Measurements from ENCODE around the gene INTS14.

Gene INTS14

GRCh38 chr15:65610871-65611718, at the start of gene INTS14:
Gene INTS14 (minus strand): TSS chr15:65611131. CDS start chr15:65607380, 3,751 bp downstream.
- DNase-seq, result peak; percentile 93 to 99 (median 99)

DNA sequence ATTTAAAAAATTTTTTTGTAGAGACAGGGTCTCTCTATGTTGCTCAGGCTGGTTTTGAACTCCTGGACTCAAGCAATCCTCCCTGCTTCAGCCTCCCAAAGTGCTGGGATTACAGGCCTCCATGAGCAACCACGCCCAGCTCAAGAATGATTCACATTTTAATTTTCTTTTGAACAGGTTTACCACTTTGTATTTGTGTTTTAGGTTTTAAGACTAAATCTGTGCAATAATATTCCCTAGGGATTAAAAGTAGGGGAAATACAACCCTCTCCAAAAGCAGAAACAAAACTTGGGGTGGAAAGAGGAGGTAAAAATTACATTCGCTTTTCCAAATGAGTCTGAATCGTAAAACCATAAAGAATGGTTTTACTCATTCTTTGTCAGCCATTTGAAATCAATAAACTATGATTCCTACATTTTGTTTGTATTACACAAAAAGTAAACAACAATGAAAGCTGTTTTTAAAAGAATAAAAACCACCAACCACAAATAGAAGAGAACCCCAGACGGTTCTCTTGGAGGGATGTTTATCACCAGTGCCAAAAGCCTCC, 48.6 kb upstream of the INTS14 start:
- DNase-seq, result no peak

GRCh38 chr15:65655457-65655856, 44.5 kb upstream of the INTS14 start:
- no peak for DNase-seq

DNA sequence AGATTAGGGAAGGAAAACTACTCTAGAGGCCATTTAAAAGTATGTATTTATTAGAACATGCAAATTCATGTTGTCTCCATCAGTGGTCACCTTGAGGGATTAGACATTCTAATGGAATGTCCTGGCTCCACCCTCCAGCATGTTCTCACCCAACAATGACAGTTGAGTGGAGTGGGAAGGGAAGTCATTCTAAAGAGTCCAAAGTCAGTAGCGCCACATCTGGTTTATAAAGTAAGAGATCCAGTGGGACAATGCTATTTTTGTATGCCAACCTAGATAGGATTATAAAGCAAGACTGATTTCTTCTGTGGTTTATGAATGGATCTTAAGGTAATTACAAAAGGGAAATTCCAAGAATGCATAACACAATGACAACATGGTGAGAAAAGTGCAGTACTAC, 44.1 kb upstream of the INTS14 start:
- no peak for DNase-seq

- no peak for DNase-seq
Observed at GRCh38 chr15:65653801-65654521, 43.0 kb upstream of the INTS14 start.

DNA sequence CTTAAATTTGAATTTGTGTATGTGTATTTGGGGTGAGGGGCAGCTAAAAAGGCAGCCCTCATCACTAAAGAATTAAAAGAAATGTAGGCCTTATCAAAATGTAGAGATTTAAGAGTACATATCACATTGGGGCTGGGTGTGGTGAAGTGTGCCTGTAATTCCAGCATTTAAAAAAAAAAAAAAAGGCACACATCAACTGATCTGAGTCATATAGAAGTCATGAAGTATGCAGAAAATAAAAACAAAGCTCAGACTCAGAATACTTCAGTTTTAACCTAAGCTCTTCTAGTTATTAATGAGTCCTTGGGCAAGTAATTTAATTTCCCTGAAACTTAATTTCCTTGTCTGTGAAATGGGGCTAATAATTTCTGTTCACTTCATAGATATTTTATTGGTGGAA, 42.4 kb upstream of the INTS14 start:
- no peak for DNase-seq

DNA sequence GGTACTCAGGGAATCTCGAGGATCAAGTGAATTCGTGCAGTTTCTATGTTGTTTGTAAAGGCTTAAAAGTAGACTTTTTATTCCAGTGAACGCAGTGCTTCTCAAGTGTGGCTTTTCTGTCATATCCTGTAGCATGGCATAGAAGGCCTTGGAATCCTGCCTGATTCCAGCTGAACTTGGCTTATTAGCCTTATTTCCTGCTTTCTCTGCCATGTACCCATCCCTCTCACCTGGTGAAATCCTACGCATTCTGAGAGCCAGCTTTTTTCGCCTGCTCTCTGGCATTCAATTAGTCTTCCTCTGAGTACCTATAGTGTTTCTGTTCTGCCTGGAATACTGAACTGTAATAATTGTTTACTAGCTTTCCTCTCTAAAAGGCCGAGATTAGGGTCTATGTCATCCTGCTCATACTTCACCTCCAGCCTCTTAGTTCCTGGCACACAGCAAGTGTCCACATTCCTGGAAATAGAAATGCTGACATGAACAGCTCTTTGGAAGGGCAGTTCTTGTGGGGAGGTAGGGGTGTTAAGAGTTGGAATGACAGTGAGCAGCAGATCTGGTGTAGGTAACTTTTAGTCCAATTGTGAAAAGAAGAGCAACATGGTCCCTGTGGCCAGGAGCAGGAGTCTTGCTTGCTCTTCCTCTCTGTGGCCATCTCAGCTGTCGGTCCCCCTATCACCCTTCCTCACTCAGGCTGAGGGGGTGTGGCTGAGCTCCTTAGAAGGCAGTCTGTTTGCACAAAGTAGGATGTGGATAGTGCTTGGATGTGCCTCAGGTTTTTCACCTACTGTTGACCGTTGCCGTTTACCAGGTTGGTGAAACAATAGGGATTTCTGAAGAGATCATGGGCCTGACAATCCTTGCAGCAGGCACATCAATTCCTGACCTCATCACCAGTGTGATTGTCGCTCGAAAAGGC, 41.2 kb upstream of the INTS14 start:
- DNase-seq, result no peak

DNA sequence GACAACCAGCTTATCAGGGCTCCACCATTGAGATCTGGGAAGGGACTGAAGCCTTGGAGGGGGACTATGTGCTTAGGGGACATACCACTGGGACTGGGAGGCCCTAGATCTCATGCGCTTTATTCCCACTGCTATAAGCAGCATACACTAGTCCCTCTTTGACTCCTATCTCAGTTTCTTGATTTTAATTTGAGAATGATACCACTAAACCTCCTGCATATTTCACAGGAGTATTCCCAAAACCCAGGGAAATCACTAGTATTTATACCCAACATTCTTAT, 40.1 kb upstream of the INTS14 start:
- DNase-seq, result no peak

- no peak for DNase-seq
Observed at GRCh38 chr15:65650312-65651041, 39.5 kb upstream of the INTS14 start.

GRCh38 chr15:65646486-65646885, 35.6 kb upstream of the INTS14 start:
- no peak for DNase-seq

DNA sequence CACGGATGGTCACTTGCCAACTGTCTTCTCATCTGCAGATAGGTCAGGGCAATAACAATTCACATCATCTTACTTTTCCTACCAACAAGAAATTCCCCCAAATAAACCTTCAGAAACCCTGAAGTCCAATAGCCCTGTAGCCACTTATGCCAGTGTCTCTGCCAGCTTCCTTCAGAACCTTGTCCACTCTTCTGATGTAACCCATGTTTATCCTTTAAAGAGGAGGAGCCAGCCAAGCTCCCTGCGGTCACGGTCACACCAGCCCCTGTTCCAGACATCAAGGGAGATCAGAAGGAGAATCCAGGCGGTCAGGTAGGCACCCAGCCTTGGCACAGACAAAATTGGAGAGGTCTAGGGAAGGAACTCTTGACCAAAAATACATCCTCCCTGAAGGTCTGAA, 34.5 kb upstream of the INTS14 start:
- no peak for DNase-seq

DNA sequence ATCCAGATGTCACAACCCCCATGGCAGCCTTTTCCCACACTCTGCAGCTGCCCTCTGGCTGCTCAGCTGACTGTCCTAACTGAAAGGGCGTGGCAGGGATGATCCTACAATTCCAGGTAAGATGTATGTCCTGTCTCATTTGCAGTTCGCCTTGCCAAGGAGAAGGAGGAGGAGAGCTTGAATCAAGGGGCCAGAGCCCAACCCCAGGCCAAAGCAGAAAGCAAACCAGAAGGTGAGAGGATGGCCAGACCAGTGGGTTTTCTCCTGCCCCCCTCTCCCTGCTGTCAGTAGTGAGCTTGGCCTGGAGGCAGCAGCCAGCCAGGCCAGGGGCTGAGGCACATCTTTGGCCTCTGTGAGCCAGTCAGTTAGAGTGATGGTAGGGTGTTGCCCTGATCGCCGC, 33.4 kb upstream of the INTS14 start:
- no peak for DNase-seq

DNA sequence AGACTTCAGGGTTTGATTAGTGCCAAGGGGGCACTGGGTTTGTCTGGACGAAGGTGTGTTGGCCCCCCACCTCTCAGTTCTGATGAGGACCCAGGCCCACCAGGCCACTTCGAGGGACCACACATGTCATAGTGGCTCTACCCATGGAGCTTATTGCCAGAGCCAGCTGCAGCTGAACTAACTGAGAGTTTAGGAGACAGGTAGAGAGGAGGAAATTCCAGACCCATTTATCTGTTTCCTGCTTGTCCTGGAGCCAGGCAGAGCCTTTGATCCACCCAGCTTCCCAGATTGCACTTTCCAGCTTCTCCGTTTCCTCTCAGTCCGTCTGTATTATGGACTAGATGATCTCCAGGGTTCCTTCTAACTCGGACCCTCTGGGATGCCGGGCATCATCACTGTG, 31.7 kb upstream of the INTS14 start:
- no peak for DNase-seq

GRCh38 chr15:65641768-65642475, 31.0 kb upstream of the INTS14 start:
- DNase-seq, result peak in 2 of 3 experiments; percentile 0 to 47

DNA sequence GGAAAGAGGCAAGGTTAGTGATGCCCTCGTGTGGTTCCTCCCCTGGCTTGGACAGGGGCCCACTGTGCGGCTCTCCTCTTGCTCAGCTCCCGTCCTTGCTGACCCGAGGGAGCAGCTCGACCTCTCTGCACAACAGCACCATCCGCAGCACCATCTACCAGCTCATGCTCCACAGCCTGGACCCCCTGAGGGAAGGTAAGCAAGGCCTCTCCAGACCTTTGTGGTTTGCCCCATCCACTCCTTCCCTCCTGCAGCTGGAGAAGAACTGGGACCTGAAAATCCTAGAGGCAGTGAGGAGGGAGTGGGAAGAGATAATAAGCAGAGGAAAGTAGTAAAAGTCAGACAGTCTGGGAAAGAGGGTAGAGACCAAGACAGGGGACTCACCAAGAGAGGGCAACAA, 28.6 kb upstream of the INTS14 start:
- DNase-seq, result no peak

DNA sequence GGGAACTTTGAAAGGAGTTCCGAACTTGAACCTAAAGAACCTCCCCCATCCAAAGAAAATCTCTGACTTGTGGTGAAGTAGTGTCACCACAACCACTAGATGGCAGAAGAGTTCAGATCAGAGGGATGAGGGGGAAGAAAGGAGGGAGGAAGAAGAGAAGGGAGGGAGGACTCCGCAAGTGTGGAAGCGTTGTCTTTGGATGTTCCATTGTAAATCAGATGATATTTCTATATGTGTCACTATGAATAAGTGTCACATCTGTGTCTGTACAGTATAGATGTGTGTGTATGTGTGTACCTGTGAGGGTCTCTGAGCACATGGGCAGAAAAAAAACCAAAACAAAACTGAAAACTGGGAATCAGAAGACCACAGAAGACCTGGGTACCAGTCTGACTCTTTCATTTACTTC, 27.8 kb upstream of the INTS14 start:
- peak; percentile 56 to 91 (median 57) for DNase-seq

DNA sequence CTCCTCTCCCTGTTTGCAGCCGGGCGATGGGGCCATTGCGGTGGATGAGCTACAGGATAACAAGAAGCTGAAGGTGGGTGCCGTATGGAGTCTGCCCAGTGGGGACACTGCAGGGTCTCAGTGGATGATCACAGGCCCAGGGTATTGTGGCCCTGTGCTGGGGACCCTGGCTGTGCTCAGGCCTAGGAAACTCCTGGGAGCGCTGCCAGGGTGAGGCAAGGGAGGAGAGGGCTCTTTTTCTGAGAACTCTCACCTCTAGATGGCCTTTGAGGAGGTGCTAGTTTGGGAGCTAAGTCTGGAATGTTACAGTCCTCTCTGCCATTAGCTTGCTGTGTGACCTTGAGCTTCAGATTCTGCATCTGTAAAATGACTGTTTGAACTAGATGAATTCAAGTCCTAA, 27.2 kb upstream of the INTS14 start:
- DNase-seq, result no peak

DNA sequence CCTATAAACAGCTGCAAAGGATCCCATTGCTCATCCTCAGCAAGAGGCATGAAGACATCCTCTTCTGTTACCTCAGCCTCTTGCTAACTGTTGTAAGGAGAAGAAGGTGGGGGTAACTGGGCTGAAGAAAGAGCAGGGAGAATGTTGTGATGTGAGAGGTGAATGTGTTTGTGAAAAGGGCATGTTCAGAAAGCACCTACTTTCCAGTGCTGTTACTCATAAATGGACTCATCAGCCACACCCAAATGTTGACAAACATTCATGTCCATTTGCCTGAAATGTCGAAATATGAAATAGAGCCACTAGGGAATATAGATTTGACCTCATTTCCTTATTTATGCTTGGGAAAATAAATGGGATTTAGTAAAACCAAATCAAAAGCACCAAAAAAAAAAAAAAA, 23.4 kb upstream of the INTS14 start:
- DNase-seq, result no peak

DNA sequence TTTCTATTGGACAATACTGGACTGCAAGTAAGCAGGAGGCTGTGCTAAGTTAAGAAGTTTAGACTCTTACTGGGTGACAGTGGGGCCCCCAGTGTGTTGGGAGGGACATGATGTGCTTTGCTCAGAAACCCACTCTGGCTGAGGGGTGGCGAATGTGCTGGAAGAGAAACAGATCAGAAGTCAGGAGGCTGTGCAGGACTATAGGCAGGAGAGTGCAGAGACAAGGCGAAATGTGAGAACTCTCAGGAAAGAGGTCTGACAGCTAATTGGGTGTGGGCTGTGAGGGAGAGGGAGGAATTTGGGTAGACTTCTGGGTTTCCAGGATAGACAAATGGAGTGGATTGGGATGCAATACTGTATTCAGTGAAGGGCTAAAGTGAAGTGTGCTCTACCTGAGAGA, 22.8 kb upstream of the INTS14 start:
- no peak for DNase-seq

DNA sequence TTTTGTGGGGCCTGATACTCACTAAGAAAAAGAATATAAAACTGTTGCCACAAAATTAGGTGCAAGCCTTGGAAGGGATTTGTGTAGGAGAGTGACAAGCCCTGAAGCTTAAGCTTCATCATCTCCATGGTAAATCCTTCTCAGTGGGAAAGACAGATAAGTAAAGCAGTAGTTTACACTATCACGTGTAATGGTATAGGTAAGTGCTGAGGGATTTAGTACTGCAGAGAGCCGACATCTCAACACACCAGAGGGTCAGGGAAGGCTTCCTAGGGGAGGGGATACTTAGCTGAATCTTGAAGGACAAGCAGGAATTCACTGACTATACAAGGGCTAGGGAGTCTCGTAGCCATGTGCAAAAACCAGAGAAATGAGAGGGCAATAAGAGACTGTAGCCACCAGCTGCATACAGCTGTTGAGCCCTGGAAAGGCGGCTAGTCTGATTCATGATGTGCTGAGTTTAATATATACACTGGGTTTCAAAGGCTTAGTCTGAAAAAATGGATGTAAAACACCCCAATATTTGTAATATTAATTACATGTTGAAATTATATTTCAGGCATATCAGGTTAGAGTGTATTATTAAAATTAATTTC, 21.9 kb upstream of the INTS14 start:
- no peak for DNase-seq

DNA sequence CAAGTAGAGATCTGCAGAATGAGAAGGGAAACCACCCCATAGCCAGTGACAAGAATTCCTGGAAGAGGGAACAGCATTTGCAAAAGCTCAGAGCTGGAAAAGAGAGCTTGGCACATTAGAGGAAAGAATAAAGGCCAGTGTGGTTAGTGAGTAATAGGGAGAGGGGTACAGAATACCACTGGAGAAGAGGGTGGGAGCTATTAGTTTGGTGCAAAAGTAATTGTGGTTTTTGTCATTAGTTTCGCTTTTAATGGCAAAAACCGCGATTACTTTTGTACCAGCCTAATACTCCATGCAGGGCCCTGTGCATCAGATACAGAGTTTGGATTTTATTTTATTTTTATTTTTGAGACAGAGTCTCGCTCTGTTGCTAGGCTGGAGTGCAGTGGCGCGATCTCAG, 20.6 kb upstream of the INTS14 start:
- DNase-seq, result no peak
